HUES64 (cell line): ENCODE data around the gene PDP2.

Experiments used
- H3K27ac ChIP-seq: 2 replicates; pipeline ENCODE4 v1.7.0; 2013; ENCODE audit warnings: low read depth, low read length, inconsistent platforms
- H3K27me3 ChIP-seq: 2 replicates; pipeline ENCODE4 v1.6.1; 2013; ENCODE audit warnings: mild to moderate bottlenecking, low read length; ENCODE audit not compliant: insufficient read depth
- H3K36me3 ChIP-seq: 2 replicates; pipeline ENCODE4 v1.6.1; 2013; ENCODE audit warnings: mild to moderate bottlenecking, low read length; ENCODE audit not compliant: insufficient read depth
- H3K4me1 ChIP-seq: 2 replicates; pipeline ENCODE4 v1.6.1; 2013; ENCODE audit warnings: mild to moderate bottlenecking, low read length, moderate library complexity; ENCODE audit not compliant: insufficient read depth
- H3K4me3 ChIP-seq: 2 replicates; pipeline ENCODE4 v1.5.1; 2013; ENCODE audit warnings: mild to moderate bottlenecking, low read length, moderate library complexity
- H3K9ac ChIP-seq: 2 replicates; pipeline ENCODE4 v1.6.1; 2013; ENCODE audit warnings: mild to moderate bottlenecking, low read depth, low read length
- H3K9me3 ChIP-seq: 2 replicates; pipeline ENCODE4 v1.6.1; 2013; ENCODE audit warnings: low read depth, low read length; ENCODE audit not compliant: insufficient read depth
- WGBS: fragments of 150-250, 120-280 bp; methylation state at CpG from one replicate; pipeline ENCODE4 v1.1.7; 2013; ENCODE audit warnings: missing lambda C conversion rate; 5-methylcytosine and 5-hydroxymethylcytosine counted together

Gene PDP2

DNA sequence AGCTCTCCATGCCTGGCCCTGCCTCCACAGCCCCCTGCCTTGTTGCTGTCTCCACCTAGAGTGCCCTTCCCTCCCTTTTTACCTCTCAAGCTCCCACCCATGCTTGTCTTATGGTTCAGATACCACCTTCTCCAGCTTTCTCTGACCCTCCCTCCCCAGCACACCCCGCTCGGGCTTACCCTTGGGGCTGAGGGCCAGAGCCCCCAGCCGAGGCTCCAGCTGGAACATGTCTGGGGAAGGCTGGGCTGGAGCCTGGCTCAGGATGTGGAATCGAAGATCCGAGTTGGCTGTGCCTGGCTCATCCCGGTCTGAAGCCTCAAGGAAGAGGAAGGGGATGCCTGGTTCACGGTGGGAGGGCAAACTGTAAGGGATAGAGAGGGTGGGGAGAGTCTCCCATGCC is 34.7 kb downstream of the PDP2 start:
- WGBS, result 78% methylated on average over 6 of the region's 7 CpGs

DNA sequence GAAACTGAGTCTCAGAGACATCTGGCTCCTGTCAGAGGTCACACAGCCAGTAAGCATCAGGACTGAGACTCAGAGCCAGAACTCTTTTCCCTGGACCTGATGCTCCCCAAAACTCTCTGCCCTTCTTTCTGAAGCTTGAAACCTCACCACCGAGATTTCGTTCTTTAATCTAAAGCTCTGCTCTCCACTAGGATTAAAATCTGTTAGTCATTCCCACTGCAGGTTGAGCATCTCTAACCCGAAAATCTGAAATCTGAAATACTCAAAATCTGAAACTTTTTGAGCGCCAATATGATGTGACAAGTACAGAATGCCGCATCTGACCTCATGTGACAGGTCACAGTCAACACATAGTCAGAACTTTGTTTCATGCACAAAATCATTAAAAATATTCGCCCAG is 36.2 kb downstream of the PDP2 start:
- Histone ChIP-seq H3K27me3 (peaks cover 9% of the 10 kb centered on the region; the same call in 1 of the 2 replicates), H3K9me3 (no peaks in the 10 kb centered on the region), H3K9ac (no peak overlapping the region), H3K4me3 (no peak overlapping the region), H3K4me1 (no peaks in the 10 kb centered on the region), H3K36me3 (no peaks in the 10 kb centered on the region), H3K27ac (no peak overlapping the region)
- 91% methylated on average over 6 of the region's 6 CpGs for WGBS

More for the DNA sequence above, 34.7 kb downstream of the PDP2 start:
- Histone ChIP-seq H3K27ac (no peak overlapping the region), H3K9me3 (no peaks in the 10 kb centered on the region), H3K36me3 (no peaks in the 10 kb centered on the region), H3K9ac (no peak overlapping the region), H3K27me3 (peaks cover 7% of the 10 kb centered on the region; the same call in 1 of the 2 replicates), H3K4me3 (no peak overlapping the region), H3K4me1 (no peaks in the 10 kb centered on the region)

DNA sequence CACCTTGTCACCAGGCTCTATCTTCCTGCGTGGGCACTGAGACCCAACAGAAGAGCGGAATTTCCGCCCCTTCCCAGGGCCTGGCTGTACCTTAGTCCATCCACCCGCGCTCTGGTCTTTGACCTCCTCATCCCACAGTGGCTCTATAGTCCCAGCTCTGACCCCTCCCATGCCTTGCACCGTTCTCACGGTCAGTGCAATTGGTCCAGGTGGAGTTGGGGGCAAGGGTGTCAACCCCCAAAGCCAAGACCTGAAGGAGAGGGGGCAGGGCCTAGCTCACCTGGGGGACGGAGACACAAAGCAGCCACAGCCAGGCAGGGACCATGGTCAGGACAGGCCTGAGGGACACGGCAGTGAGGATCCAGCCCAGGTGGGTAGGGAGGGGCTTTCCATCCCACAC is 37.4 kb downstream of the PDP2 start:
- Histone ChIP-seq H3K4me3 (no peak overlapping the region), H3K4me1 (no peaks in the 10 kb centered on the region), H3K9ac (no peak overlapping the region), H3K27ac (no peak overlapping the region), H3K9me3 (no peaks in the 10 kb centered on the region), H3K36me3 (no peaks in the 10 kb centered on the region), H3K27me3 (peaks cover 9% of the 10 kb centered on the region; the same call in 1 of the 2 replicates)
- 89% methylated on average over 9 of the region's 9 CpGs for WGBS

DNA sequence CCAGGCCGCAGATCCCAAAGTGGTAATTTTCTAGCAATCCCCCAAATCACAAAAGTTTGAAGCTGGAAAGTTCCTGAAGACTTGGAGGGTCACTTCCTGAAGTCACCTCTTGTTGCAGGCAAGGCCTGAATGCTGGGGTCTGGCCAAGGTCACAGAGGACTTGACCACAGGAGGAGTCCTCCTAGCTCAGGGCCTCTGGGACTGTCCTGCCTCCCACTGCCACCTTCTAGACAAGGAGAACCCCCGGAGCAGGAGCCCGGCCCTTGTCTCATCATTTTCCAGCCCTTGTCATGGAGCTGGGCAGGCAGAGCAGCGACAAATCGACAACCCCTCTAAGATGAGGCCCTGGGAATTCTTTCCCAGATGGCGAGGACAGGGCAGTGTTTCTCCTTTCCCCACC is 38.0 kb downstream of the PDP2 start:
- no peak overlapping the region for H3K9ac ChIP-seq

DNA sequence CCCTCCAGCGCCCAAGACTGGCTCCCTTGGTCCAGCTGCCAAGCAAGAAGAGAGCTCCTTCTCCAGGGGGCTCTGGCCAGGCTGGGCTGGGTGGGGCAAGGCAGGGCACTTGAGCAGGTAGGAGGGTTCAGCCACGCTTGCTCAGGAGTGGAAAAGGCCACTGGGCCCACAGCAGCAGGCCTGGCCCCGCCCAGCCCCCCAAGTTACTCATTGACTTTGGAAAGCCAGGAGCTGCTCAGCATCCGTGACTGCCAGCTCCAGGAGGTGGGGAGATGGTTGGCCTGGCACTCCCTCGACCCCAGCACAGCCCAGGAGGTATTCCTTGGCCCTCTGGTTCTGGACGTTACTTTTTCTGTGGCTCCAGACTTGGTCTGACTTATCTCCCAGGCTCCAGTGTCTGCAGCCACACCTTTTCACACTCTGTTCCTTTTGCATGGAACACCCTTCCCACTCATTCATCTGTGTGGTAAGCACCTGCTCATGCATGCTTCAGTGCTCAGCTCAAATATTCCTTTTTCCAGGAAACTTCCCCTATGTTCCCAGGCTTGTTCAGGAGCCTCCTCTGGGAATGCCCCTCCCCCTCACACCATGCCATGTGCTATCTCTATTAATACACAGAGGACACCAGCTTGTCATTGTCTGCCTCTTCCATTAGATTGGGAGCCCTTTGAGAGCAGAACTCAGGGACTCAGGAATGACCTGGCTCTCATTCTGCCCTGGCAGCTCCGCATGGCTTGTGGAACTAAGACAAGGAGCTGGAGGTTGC is 38.7 kb downstream of the PDP2 start, which contains the start of gene CDH16:
Gene CDH16, minus strand, starts transcription at position 83 of the 766 bp plus-strand sequence. CDS start 820 bp downstream, outside the sequence.
- Histone ChIP-seq H3K27ac (no peak within 1 kb of the TSS), H3K4me3 (no peak within 1 kb of the TSS), H3K27me3 (peaks cover 21% of the 10 kb centered on the region), H3K36me3 (no peaks in the 10 kb centered on the region), H3K9ac (no peak within 1 kb of the TSS), H3K4me1 (no peaks in the 10 kb centered on the region), H3K9me3 (no peaks in the 10 kb centered on the region)
- 85% methylated on average over 7 of the region's 7 CpGs for whole genome bisulfite sequencing

More for the DNA sequence above, 38.0 kb downstream of the PDP2 start:
- 87% methylated on average over 6 of the region's 6 CpGs for WGBS
- H3K27me3 ChIP-seq, result peaks cover 15% of the 10 kb centered on the region
- no peak overlapping the region for H3K4me3 ChIP-seq
- no peaks in the 10 kb centered on the region for H3K36me3 ChIP-seq
- no peaks in the 10 kb centered on the region for H3K9me3 ChIP-seq
- no peak overlapping the region for H3K27ac ChIP-seq
- H3K4me1 ChIP-seq, result no peaks in the 10 kb centered on the region

DNA sequence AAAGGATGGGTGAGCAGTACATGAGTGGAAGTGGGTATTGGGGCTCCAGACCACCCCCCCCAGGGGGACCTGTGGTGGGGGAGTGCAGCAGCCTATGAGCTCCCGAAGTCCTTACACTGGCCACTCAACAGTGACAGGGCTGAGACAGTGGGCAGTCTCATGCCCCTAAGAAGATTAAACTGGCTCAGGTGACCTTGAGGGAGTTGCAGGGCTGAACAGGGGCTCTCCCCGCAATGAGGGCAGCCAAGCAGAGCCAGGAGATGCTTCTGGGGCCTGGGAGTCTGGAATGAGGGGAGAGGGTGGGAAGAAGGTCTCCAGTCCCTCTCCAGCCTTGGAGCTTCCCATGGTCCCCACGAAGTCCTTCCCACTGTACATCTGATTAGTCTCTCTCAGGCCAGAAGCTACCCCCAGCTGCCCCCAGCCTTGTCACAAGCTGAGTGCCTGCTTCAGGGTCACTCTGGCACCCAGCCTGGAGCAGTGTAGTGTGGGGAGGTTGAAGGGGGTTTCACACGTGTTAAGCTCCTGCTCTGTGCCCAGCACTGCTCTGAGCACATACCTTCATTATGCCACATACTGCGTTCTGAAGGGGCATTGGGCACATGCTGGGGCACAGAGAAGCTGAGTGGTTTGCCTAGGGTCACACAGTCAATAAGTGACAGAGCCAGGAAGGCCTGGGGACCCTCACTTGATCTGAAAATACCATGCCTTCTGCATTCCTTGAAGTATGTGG is 39.4 kb downstream of the PDP2 start:
- H3K36me3 ChIP-seq, result no peaks in the 10 kb centered on the region
- no peaks in the 10 kb centered on the region for H3K9me3 ChIP-seq
- H3K4me1 ChIP-seq, result no peaks in the 10 kb centered on the region
- H3K27ac ChIP-seq, result no peak overlapping the region
- WGBS, result 76% methylated on average over 5 of the region's 5 CpGs
- no peak overlapping the region for H3K9ac ChIP-seq
- H3K27me3 ChIP-seq, result peaks cover 28% of the 10 kb centered on the region
- H3K4me3 ChIP-seq, result no peak overlapping the region

DNA sequence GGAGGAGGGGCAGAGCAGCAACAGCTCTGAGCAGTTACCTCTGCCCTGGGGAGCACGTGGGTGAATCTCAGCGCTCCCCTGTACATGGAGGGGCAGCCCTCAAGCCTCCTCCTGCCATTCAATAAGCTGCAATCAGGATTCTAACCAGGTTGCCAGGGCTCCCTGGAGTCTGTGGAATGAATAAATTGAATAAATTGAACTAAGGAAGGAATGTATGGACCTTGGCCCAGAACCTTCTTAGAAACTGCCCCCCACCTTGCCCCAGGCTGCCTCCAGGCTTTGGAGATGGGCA is 39.9 kb downstream of the PDP2 start:
- Histone ChIP-seq H3K27me3 (peaks cover 33% of the 10 kb centered on the region), H3K27ac (no peak overlapping the region), H3K4me3 (no peak overlapping the region), H3K9me3 (no peaks in the 10 kb centered on the region), H3K4me1 (no peaks in the 10 kb centered on the region), H3K36me3 (no peaks in the 10 kb centered on the region), H3K9ac (no peak overlapping the region)
- WGBS, result 61% methylated on average over 2 of the region's 2 CpGs

DNA sequence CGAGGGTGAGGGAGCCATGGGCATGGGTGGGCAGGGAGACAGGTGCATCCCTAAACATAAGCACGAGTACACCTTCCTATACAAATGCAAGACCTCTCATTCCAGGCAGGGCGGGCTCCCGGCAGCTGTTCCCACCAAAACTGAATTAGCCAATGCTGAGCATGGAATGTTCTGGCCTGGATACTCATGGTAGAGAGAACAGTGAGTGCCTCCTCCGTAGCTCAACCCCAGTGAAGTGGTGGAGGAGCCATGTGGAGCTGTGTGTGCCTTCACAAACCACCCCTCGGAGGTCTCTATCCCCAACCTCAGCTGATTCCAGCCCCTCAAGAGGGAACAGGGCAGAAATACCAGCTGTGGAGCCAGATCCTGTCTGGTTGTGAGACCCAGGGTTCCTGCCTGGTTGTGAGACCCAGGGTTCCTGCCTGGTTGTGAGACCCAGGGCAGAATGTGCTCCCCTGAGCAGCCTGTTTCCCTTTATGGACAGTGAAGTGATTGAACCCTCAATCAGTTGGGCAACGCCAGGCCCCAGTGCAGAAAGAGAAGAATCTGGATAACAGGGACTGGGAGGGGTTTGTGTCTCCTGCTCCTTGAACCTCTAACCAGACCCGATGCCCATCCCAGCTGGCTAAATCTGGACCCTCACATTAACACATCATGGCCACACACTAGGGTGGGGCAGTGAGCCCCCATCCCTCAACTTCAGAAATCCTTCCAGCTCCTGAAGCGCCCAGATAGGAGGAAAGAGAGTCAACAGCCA is 40.8 kb downstream of the PDP2 start:
- Histone ChIP-seq H3K4me3 (no peak overlapping the region), H3K27ac (no peak overlapping the region), H3K9me3 (no peaks in the 10 kb centered on the region), H3K4me1 (no peaks in the 10 kb centered on the region), H3K9ac (no peak overlapping the region), H3K27me3 (peaks cover 42% of the 10 kb centered on the region), H3K36me3 (no peaks in the 10 kb centered on the region)
- 93% methylated on average over 8 of the region's 9 CpGs for WGBS

DNA sequence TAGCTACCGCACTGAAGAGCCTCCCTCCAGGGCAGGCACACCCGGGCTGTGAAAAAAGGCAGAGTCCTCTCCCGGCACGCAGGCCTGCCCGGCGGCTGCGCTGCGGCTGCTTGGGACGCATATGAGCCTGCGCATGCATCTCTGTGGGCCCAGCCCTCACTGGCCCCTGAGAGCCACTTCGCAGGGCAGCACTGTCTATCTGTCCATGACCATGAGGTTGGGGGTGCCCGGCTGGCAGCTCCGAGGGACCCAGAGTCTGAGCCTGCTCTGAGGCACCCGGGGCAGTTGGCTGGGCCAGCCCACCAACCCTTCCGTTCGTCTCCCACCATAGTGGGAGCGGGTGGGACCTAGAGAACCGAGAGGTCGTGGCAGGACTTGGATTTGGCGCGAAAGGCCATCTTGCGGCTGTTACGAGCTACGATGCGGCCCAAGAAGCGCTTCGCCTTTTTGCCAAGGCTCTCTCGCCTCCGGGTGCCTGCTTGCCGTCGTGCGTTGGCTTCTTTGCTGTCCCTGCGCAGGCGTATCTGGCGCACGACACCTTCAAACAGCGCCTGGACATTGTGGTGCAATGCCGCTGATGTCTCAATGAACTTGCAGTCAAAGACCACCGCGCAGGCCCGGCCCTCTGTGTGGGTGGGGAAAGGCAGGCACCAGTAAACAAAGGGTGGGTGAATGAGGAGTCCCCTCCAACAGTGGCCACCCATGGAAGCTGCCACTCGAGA is 41.6 kb downstream of the PDP2 start:
- Histone ChIP-seq H3K4me1 (no peaks in the 10 kb centered on the region), H3K9me3 (no peaks in the 10 kb centered on the region), H3K27me3 (peaks cover 50% of the 10 kb centered on the region), H3K4me3 (no peak overlapping the region), H3K36me3 (no peaks in the 10 kb centered on the region), H3K27ac (no peak overlapping the region), H3K9ac (no peak overlapping the region)
- whole genome bisulfite sequencing, result 92% methylated on average over 42 of the region's 42 CpGs

DNA sequence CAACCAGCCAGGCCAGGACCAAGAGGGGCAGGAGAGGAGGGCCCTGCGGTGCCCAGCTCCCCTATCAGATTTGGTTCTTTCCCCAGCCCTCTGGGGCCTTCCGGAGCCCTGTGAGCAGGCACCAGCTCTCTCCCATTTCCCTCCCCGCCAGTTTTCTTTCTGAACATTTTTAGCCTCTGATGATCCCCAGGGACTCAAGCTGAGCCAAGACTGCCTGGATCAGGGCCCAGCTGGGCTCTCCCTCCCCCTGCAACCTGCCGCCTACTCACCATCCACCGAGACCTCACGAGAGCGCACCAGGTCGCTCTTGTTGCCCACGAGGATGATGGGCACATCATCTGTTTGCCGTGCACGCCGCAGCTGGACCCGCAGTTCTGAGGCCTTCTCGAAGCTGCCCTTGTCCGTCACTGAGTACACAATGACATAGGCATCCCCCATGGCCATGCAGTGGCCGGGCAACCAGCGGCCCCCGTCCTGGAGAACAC is 43.0 kb downstream of the PDP2 start:
- Histone ChIP-seq H3K9ac (no peak overlapping the region), H3K36me3 (no peaks in the 10 kb centered on the region), H3K9me3 (no peaks in the 10 kb centered on the region), H3K27me3 (peaks cover 60% of the 10 kb centered on the region), H3K4me3 (no peak overlapping the region), H3K4me1 (0 out of 2 replicates have a peak, but pooled peaks cover 4% of the 10 kb centered on the region), H3K27ac (no peak overlapping the region)
- WGBS, result 90% methylated on average over 18 of the region's 18 CpGs
